Measurements from ENCODE around the gene MLPH. TPM values are rescaled to one million over a fixed set of nuclear protein-coding genes. Genes with fewer than 3 reads are reported as not detected.
A peak's percentile ranks its signal among the peaks of the same experiment; 100 is the strongest.

Gene MLPH
- total and polyA plus RNA-seq, 2 of the 13 experiments (the other 11 are each of a cell fraction or from before 2014, with no cell fraction given): 0.12 TPM; not detected in 1

GRCh38 chr2:237572021-237572741 is 85.1 kb downstream of the MLPH start (continued):
- TF ChIP-seq, protein P1, sequence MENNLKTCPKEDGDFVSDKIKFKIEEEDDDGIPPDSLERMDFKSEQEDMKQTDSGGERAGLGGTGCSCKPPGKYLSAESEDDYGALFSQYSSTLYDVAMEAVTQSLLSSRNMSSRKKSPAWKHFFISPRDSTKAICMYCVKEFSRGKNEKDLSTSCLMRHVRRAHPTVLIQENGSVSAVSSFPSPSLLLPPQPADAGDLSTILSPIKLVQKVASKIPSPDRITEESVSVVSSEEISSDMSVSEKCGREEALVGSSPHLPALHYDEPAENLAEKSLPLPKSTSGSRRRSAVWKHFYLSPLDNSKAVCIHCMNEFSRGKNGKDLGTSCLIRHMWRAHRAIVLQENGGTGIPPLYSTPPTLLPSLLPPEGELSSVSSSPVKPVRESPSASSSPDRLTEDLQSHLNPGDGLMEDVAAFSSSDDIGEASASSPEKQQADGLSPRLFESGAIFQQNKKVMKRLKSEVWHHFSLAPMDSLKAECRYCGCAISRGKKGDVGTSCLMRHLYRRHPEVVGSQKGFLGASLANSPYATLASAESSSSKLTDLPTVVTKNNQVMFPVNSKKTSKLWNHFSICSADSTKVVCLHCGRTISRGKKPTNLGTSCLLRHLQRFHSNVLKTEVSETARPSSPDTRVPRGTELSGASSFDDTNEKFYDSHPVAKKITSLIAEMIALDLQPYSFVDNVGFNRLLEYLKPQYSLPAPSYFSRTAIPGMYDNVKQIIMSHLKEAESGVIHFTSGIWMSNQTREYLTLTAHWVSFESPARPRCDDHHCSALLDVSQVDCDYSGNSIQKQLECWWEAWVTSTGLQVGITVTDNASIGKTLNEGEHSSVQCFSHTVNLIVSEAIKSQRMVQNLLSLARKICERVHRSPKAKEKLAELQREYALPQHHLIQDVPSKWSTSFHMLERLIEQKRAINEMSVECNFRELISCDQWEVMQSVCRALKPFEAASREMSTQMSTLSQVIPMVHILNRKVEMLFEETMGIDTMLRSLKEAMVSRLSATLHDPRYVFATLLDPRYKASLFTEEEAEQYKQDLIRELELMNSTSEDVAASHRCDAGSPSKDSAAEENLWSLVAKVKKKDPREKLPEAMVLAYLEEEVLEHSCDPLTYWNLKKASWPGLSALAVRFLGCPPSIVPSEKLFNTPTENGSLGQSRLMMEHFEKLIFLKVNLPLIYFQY (CRISPR knock-in tag; IDR thresholded peaks at IDR 0.05; ENCODE audit: borderline replicate concordance): peak; percentile 52; the same call in 1 of the 2 replicates
- TF ChIP-seq NAIF1 (CRISPR knock-in tag; IDR thresholded peaks at IDR 0.05; ENCODE audit: borderline replicate concordance) (no peak), REXO4 (CRISPR knock-in tag; IDR thresholded peaks at IDR 0.05; ENCODE audit: borderline replicate concordance) (no peak), SCMH1 (CRISPR knock-in tag; IDR thresholded peaks at IDR 0.05; ENCODE audit: borderline replicate concordance) (no peak), PRDM15 (CRISPR knock-in tag; IDR thresholded peaks at IDR 0.05) (no peak; the same call in 1 of the 2 replicates), RFX3 (CRISPR knock-in tag; IDR thresholded peaks at IDR 0.05) (no peak), ZNF296 (CRISPR knock-in tag; conservative IDR thresholded peaks at IDR 0.05) (no peak), ATF7-NPFF (CRISPR knock-in tag; IDR thresholded peaks at IDR 0.05; ENCODE audit: low read depth) (no peak), ZNF326 (CRISPR knock-in tag; IDR thresholded peaks at IDR 0.05; ENCODE audit: borderline replicate concordance) (no peak), KDM4B (CRISPR knock-in tag; IDR thresholded peaks at IDR 0.05) (peak; percentile 62; the same call in 1 of the 2 replicates), HNRNPL (IDR thresholded peaks at IDR 0.05; ENCODE audit: low read depth, low read length) (no peak), ZBTB21 (CRISPR knock-in tag; IDR thresholded peaks at IDR 0.05) (no peak)
- TF ChIP-seq, protein P2, sequence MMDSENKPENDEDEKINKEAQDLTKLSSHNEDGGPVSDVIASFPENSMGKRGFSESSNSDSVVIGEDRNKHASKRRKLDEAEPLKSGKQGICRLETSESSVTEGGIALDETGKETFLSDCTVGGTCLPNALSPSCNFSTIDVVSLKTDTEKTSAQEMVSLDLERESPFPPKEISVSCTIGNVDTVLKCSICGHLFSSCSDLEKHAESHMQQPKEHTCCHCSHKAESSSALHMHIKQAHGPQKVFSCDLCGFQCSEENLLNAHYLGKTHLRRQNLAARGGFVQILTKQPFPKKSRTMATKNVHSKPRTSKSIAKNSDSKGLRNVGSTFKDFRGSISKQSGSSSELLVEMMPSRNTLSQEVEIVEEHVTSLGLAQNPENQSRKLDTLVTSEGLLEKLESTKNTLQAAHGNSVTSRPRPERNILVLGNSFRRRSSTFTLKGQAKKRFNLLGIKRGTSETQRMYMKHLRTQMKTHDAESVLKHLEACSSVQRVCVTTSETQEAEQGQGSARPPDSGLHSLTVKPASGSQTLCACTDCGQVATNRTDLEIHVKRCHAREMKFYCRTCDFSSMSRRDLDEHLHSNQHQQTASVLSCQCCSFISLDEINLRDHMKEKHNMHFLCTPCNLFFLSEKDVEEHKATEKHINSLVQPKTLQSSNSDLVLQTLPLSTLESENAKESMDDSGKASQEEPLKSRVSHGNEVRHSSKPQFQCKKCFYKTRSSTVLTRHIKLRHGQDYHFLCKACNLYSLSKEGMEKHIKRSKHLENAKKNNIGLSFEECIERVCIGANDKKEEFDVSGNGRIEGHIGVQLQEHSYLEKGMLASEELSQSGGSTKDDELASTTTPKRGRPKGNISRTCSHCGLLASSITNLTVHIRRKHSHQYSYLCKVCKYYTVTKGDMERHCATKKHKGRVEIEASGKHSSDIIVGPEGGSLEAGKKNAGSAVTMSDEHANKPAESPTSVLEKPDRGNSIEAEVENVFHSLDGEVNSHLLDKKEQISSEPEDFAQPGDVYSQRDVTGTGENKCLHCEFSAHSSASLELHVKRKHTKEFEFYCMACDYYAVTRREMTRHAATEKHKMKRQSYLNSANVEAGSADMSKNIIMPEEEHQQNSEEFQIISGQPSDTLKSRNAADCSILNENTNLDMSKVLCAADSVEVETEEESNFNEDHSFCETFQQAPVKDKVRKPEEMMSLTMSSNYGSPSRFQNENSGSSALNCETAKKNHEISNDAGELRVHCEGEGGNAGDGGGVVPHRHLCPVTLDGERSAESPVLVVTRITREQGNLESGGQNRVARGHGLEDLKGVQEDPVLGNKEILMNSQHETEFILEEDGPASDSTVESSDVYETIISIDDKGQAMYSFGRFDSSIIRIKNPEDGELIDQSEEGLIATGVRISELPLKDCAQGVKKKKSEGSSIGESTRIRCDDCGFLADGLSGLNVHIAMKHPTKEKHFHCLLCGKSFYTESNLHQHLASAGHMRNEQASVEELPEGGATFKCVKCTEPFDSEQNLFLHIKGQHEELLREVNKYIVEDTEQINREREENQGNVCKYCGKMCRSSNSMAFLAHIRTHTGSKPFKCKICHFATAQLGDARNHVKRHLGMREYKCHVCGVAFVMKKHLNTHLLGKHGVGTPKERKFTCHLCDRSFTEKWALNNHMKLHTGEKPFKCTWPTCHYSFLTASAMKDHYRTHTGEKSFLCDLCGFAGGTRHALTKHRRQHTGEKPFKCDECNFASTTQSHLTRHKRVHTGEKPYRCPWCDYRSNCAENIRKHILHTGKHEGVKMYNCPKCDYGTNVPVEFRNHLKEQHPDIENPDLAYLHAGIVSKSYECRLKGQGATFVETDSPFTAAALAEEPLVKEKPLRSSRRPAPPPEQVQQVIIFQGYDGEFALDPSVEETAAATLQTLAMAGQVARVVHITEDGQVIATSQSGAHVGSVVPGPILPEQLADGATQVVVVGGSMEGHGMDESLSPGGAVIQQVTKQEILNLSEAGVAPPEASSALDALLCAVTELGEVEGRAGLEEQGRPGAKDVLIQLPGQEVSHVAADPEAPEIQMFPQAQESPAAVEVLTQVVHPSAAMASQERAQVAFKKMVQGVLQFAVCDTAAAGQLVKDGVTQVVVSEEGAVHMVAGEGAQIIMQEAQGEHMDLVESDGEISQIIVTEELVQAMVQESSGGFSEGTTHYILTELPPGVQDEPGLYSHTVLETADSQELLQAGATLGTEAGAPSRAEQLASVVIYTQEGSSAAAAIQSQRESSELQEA (CRISPR knock-in tag; IDR thresholded peaks at IDR 0.05; ENCODE audit: not compliant biosample characterization): peak; percentile 60
